OCI-LY3 (cell line): Measurements from ENCODE around the gene EML3.

Experiments
- CTCF ChIP-seq: fragments of 200-600, 300-600 bp; sonication (generic); IDR thresholded peaks from 2 replicates; pipeline ENCODE4 v1.5.1; 2014; ENCODE audit warnings: antibody characterized with exemption, low read length, low read depth
- EZH2phosphoT487 ChIP-seq: fragments of 200-600 bp; shearing (Covaris generic); IDR thresholded peaks from 2 replicates; pipeline ENCODE4 v1.6.1; 2018; ENCODE audit warnings: antibody characterized with exemption, mixed run types, low read depth

GRCh38 chr11:62566247-62566646 is 46.3 kb downstream of the EML3 start:
- no peak for TF ChIP-seq CTCF
- no peak for TF ChIP-seq EZH2phosphoT487
